ENCODE measurements around the gene NPIPB9.
A peak's percentile ranks its signal among the peaks of the same experiment; 100 is the strongest.
"Not testable (repeated sequence)": the region's sequence is repeated elsewhere in the genome, so short reads cannot be mapped to it uniquely, and the experiment has no call there.

Gene NPIPB9

DNA sequence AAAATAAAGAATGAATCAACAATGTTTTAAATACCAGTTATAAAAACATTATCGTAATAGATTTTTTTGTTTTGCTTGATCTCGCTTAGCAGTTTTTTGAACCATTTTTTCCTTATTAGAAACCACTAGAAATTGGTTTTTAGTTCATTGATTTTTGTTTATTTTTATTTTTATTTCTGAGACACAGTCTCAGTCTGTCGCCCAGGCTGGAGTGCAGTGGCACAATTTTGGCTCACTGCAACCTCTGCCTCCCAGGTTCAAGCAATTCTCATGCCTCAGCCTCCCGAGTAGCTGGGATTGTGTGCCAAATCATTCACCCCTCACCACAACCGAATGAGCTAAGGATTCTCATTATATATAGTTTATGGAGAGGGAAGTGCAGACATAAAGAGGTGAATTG lies at the start of gene NPIPB9:
Gene NPIPB9, plus strand, starts transcription at position 301 of the 400 bp plus-strand sequence.
- not testable (repeated sequence) for DNase-seq (ENCODE audit: low spot score)

DNA sequence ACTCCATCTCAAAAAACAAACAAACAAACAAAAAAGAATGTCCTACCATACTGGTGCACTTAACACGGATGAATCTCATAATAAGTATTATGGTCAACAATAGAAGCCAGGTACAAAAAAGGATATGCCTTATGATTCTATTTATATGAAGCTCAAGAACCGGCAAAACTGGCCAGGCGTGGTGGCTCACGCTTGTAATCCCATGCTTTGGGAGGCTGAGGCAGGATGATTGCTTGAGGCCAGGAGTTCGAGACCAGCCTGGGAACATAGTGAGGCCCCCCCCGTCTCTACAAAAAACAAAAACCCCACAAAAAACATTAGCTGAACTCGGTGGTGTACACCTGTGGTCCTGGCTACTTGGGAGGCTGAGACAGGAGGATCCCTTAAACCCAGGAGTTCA lies 47.3 kb upstream of the NPIPB9 start:
- DNase-seq (ENCODE audit: low spot score) = not testable (repeated sequence)

DNA sequence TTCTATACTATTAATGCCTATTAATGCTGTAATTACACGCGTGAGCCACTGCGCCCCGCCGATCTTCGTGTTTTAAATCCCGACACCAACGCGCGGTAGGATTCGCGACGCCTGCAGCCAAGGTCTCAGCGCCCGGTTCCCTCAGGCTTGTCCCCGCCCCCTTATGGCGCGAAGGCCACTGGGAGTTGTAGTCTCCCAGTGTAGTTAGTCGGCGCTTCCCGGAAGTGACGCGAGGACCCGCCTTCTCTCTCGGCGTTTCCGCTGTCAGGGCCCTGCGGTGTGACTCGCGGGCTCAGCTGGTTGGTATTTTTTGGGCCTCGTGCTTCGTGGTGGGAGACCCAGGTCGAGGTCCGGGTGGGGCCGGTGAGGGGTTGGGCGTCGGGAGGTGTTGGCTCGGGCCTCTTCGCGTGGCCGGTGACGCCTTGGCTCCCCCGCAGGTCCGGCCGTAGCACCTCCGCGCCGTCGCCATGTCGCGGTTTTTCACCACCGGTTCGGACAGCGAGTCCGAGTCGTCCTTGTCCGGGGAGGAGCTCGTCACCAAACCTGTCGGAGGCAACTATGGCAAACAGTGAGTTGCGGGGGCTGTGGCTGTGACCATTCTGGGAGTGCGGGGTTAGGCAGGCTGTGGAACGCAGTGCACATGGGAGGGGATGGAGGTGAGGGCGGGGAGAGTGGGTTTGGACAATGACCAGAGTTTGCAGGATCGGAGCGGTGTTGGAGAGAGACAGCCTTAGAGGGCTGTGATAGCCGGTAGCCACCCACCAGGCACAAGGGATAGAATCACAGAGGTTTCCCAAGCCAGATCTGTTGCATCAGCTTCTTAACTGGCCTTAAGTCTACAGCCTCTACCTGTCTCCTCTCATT lies 40.1 kb upstream of the NPIPB9 start, which contains the start of gene EIF3C:
Gene EIF3C, plus strand, starts transcription at position 245 of the 864 bp plus-strand sequence. Its CDS starts 223 bp downstream, at position 468.
- DNase-seq (ENCODE audit: low spot score) = not testable (repeated sequence)

DNA sequence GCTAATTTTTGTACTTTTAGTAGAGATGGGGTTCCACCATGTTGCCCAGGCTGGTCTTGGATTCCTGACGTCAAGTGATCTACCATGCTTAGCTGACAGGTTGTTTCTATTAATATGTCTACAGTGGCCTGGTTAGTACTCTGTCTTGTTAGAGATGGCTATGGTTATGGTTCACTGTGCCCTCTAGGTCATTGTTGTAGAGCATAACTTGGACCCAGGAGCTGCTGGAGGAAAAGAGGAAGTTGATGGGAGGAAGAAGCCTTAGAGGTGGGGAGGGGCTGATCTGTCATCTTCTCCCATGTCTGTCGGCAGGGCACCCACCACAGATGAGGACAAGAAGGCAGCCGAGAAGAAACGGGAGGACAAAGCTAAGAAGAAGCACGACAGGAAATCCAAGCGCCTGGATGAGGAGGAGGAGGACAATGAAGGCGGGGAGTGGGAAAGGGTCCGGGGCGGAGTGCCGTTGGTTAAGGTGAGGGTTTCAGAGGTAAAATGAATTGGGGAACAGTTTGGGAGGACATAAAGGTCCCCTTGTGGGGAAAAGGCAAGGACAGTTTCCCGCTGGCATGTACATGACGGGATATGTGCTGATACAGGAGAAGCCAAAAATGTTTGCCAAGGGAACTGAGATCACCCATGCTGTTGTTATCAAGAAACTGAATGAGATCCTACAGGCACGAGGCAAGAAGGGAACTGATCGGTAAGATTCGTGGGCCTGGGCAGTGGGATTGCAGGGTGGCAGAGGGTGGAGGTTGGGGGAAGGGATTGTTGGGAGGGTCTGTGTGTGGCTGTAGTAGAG lies 28.5 kb upstream of the NPIPB9 start:
- not testable (repeated sequence) for DNase-seq (ENCODE audit: low spot score)

DNA sequence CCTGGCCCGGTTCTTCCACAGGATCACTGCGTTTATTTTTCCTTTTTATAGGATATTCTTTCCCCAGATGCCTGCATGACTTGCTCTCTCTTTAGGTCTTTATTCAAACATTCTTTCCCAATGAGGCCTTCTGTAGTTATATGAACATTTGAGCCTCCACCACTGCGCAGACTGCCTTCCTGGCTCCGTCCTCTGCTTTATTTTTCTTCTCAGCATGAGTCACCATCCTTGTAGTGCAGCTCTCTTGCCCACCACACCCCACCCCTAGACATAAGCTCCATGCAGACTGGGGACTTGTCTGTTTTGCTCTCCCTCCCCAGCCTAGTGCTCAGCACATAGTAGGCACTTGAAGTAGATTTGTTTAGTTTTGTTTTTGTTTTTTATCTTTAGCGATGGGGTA lies 20.3 kb upstream of the NPIPB9 start:
- not testable (repeated sequence) for DNase-seq (ENCODE audit: low spot score)

DNA sequence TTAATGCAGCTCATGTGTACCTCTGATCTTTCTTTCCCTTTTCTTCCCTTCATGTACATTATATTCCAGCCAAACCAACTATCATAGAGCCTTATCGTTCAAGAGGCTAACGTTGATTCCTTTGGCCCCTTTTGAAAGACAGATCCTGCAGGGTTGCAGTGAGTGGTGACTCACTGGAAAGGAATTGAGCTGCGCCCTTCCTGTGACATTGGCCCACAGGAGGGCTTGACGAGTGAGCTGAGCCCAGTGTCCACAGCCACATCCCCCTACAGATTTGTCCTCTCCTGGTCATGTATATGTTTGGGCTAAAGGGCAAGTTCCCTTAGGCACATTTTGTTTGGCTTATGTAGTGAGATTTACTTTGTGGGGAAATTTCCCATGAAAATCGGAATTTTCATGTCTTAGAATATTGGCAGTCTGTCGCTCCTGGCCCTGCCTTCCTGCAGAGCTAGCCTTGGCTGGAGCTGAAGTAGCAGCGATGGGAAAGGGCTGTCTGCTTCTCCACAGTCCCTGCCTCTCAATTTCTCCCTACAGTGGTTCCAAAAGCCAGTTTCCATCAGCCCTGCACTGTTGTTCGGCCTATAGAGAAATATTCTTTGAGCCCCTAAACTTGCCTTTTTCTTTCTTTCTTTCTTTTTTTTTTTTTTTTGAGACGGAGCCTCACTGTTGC lies 19.0 kb upstream of the NPIPB9 start:
- DNase-seq (ENCODE audit: low spot score) = not testable (repeated sequence)

DNA sequence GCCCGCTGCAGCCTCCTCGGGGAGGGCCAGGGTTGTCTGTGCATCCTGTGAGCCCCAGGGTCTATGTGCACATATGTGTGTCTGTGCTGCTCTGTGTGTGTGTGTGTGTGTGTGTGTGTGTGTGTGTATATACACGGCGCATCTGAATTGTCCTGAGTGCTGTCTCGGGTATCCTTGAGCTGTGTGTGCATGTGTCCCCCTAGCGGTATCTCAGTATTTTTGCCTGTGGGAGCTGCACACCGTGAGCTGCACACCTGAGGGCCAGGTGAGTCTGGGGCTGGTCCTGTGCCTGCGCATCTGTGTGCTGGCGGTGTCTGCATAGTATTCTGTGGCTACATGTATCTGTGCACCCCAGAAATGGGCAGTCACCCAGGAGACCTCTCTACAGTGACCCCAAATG lies 11.8 kb upstream of the NPIPB9 start:
- not testable (repeated sequence) for DNase-seq (ENCODE audit: low spot score)

DNA sequence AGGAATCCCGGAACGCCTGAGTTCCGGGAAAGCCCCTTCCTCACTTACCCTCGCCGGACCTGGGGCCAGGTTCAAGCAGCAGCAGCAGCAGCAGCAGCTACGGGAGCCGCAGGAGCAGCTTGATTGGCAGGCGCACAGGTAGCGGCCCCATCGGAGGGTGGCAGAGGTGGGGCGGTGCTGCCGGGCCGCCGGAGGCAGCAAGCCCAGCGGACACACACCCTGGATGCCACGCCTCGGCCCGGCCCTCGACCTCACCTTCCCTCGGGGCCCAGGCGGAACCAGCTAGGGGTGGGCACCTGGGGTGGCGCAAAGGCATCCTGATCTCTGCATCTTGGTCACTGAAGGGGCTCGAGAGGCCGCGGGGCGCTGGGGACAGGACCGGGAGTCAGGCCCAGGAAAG lies 11.0 kb upstream of the NPIPB9 start:
- DNase-seq (ENCODE audit: low spot score) = not testable (repeated sequence)

DNA sequence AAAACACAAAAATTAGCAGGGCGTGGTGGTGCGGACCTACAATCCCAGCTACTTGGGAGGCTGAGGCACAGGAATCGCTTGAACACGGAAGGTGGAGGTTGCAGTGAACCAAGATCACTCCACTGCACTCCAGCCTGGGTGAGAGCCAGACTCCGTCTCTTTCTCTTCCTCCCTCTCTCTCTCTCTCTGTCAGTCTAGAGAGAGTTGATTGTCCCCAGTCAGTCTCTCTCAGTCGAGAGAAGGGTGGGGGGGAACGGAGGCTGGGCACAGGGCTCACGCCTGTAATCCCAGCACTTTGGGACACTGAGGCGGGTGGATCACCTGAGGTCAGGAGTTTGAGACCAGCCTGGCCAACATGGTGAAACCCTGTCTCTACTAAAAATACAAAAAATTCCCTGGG lies 10.3 kb upstream of the NPIPB9 start:
- not testable (repeated sequence) for DNase-seq (ENCODE audit: low spot score)

DNA sequence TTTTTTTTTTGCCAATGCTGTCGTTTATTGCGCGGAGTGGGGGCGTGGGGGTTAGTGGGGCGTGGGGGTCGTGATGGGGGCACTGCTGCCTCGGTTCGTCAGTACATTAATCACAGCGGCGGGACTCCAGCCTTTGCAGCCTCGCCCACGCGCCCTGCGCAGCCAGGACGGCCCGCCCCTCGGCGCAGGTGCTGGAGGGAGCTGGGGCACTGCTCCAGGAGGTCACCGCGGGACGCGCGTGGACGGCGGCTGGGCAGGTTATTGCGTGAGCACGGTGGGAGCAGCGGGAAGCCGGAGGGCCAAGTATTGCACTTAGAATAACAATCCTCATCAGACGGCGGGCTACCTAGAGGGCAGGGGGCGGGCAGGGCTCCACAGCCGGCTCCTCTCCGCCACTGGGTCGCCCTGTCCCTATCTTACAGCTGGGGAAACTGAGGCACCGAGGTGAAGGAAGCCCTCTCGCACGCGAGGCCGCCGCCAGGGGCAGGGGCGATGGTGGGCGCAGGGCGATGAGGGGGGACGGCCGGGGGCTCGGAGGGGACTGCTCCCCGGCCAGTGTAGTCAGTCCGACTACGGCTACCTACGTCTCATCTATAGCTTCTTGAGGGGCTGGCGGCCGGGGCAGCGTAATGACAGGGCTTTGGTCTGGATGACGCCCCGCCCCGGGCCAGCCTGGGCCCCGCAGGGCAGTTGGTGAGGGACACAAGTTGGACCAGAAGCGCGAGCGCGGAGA lies 4.8 kb upstream of the NPIPB9 start:
- DNase-seq (ENCODE audit: low spot score) = not testable (repeated sequence)

DNA sequence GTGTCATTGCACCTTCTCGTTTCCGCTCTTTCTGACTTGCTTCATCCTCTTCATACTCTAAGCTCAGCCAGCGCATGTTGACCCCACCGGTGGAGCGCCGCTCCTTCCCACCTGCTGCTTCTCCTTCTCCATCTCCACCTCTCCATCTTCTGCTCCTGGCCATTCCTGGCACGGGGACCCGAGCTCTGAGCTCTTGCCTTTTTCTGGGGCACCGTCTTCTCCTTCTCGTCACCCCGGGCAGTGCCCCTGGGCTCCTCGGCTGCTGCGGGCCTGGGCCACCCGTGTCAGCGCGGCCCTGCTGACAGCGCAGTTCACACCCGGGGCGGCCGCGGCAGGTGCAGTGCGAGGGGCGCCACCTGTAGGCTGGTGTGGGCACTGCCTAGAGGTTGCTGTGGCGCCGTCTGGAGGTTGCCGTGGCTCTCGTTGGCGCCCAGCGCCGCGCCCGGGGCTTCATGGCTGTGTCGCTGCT lies 1.6 kb upstream of the NPIPB9 start:
- DNase-seq (ENCODE audit: low spot score) = not testable (repeated sequence)

DNA sequence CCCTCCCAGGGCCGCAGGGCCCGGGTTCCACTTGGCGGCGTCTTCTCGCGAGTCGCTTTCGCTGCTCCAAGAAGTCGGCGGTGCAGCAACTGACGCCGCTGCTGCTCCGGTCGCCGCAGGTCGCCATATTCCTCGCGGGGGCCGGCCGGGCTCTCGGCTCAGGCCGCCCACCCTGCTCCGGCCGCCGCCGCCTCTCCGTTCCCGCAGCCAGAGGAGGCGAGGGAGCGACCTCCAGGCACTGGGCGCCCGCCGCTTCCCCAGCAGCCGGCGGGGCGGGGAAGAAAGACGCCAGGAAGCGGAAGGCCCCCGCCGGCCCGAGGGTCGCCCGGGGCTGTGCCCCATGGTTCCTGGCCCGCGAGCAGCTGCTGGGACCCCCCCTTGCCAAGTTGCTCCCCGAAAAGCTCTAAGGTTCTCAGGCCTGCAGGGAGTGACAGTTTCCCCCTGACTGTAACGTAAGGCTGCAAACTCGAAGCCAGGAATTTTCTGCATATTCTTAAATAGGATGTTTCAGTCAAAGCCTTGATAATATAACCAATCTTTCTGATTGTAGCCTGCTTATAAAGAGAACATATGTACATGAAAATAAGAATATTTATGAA lies 1.0 kb upstream of the NPIPB9 start:
- not testable (repeated sequence) for DNase-seq (ENCODE audit: low spot score)

DNA sequence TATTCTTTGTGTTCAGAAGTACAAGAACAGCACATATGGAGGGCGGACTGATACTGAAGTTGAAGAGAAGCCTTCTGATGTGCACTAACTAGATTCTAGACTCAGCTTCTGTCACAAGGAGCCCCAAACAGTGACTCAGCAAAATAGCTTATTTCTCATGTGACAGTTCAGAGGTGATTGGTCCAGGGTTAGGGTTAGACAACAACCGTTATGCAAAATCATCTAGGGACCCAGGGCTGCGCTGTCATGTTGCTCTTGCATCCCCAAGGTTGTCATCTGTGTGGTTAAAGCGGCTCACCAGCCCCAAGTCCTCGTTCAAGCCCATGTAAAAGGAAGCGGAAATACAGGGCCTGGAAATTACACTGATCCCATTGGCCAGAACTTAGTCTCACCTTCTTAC lies 30.1 kb downstream of the NPIPB9 start:
- not testable (repeated sequence) for DNase-seq (ENCODE audit: low spot score)

DNA sequence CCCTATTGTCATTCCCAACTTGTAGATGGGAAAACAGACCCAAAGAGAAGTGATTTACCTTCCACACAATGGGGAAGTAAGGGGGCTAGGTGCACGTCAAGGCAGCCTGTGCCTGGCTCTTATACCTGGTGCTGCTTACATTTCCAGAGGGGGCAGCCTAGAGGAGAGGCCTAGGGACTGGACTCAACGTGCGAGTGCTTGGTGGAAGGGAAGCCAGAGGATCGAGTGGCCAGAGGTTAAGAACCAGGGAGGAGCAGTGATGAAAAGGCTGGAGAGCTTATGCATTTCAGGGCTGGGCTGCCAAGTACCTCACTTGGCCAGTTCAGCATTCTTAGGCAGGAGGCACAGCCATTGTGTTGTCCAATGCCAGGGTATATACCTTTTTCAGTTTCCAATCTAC lies 30.8 kb downstream of the NPIPB9 start:
- not testable (repeated sequence) for DNase-seq (ENCODE audit: low spot score)

DNA sequence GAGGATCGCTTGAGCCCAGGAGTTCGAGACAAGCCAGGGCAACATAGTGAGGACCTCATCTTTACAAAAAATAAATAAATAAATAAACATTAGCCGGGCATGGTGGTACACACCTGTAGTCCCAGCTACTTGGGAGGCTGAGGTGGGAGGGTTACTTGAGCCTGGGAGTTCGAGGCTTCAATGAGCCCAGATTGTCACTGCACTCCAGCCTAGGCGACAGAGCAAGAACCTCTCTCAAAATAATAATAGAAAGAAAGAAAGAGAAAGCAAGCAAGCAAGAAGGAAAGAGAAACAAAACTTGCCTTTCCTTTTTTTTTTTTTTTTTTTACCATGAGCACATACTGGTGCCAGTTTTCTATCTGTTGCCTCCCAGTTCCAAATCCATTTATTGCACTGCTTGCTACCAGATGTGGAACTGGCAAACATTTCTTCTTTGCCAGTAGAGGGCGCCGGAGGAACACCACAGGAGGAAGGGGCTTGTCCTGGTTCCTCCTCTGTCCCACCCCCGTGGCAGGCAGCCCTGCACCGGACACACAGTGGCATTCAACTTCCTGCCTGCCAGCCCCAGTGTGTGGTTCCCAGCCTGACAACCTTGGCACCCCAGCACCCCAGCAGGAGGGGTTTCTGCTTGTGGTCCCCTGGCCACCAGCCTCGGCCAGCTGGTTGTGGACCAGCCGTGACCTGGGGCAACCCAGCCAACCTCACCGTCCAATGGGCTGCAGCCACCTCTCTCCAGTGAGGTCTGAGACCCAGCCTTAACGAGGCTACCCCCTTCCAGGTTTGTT lies 50.8 kb downstream of the NPIPB9 start:
- DNase-seq (ENCODE audit: low spot score) = peak; percentile 84

DNA sequence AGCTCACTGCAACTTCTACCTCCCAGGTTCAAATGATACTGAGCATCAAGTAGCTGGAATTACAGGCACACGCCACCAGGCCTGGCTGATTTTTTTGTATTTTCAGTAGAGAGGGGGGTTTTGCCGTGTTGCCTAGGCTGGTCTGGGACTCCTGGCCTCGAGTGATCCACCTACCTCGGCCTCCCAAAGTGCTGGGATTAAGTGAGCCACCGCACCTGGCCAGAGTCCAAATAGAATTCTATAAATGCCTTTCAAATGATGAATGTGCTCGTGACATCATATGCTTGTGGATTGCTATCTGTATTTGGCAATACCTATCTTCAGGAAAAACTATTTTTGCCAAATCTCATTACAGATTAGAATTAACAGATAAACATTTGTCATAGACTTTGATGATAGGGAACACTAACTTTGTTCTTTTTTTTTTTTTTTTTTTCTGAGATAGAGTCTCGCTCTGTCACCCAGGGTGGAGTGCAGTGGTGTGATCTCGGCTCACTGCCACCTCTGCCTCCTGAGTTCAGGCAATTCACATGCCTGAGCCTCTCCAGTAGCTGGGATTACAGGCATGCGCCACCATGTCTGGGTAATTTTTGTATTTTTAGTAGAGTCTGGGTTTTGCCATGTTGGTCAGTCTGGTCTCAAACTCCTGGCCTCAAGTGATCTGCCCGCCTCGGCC lies 56.0 kb downstream of the NPIPB9 start:
- DNase-seq (ENCODE audit: low spot score) = not testable (repeated sequence)

DNA sequence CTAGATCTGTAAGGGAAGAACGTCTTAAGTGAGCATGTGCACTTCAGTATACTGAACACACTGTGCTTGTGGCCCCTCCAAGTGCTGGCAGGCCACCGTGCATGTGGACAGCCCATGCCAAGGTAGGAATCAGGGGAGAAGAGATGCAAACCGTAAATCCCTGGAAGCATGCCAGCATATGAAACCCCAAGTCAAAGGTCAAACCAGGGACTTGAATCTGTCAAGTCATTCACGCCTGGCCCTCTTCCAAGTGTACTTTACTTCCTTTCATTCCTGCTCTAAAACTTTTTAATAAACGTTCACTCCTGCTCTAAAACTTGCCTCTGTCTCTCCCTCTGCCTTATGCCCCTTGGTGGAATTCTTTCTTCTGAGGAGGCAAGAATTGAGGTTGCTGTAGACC lies 68.4 kb downstream of the NPIPB9 start:
- no peak for DNase-seq (ENCODE audit: low spot score)

DNA sequence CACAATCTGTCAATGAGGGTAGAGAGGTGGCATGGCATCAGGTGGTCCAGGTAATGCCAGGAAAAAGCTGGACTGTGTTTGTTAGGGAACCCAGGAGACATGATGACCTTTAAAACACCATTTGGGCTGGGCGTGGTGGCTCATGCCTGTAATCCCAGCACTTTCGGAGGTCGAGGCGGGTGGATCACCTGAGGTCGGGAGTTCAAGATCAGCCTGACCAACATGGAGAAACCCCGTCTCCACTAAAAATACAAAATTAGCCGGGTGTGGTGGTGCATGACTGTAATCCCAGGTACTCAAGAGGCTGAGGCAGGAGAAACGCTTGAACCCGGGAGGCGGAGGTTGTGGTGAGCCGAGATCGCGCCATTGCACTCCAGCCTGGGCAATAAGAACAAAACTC lies 69.0 kb downstream of the NPIPB9 start:
- DNase-seq (ENCODE audit: low spot score) = not testable (repeated sequence)

DNA sequence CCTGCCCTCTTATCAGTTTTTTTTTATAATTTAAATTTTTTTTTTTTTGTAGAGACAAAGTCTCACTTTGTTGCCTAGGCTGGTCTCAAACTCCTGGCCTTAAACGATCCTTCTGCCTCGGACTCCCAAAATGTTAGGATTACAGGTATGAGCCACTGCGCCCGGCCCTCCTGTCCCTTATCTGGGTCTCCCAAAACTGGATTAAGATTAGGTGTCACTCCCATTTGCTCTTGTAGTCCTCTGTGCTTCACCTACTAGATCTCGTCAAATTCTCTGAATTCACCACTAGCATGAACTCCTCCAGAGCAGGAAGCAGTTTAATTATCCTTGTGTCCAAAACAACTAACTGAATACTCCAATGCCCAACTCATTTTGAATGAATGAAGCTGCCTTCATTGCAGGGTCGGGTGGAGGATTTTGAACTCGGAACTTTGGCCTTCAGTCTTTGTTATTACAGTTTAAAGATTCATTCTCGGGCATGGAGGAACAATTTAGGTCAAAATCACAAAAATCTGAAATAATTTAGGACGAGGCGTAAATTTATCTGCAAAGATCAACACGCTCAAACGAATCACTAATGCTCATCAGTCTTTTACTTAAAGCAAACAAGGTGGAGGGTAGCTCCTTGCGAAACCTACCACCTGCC lies 70.4 kb downstream of the NPIPB9 start:
- DNase-seq (ENCODE audit: low spot score) = peak; percentile 43

Data from RKO (cell line).